ENCODE results near the gene RAD51B. TPM values are rescaled to one million over a fixed set of nuclear protein-coding genes. Genes with fewer than 3 reads are reported as not detected.

RAD51B gene
- total and polyA plus RNA-seq, 2 of the 13 experiments (the other 11 are each of a cell fraction or from before 2014, with no cell fraction given): 7.0 to 9.5 TPM

DNA sequence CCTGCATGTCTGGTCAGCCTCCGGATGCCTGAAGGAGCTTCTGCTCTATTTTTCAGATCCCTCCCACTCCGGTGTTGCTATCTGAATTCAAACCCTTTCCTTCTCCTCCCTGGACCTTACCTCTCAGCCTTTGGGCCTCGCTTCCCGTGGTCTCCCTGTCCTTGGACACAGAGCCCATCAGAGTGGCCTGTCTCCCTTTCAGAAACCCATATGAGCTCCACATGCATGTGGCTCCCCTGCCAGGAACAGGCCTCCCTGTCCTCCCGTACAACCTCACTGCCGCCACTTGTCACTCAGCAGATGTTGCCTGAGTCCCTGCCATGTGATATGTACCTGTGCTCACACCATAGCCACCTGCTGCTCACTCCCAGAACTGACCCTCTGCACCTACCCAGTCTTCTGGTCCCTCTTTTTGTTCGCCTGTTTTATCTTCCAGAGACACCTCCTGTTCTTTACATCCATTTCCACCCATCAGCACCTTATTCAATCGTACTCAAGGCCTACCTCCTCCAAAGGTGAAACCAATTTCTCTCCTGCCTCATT, 790.7 kb downstream of the RAD51B start (continued):
- TF ChIP-seq, protein P1, sequence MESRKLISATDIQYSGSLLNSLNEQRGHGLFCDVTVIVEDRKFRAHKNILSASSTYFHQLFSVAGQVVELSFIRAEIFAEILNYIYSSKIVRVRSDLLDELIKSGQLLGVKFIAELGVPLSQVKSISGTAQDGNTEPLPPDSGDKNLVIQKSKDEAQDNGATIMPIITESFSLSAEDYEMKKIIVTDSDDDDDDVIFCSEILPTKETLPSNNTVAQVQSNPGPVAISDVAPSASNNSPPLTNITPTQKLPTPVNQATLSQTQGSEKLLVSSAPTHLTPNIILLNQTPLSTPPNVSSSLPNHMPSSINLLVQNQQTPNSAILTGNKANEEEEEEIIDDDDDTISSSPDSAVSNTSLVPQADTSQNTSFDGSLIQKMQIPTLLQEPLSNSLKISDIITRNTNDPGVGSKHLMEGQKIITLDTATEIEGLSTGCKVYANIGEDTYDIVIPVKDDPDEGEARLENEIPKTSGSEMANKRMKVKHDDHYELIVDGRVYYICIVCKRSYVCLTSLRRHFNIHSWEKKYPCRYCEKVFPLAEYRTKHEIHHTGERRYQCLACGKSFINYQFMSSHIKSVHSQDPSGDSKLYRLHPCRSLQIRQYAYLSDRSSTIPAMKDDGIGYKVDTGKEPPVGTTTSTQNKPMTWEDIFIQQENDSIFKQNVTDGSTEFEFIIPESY (CRISPR knock-in tag; IDR thresholded peaks at IDR 0.05): peak; percentile 67; the same call in 1 of the 2 replicates
- TF ChIP-seq, protein P2, sequence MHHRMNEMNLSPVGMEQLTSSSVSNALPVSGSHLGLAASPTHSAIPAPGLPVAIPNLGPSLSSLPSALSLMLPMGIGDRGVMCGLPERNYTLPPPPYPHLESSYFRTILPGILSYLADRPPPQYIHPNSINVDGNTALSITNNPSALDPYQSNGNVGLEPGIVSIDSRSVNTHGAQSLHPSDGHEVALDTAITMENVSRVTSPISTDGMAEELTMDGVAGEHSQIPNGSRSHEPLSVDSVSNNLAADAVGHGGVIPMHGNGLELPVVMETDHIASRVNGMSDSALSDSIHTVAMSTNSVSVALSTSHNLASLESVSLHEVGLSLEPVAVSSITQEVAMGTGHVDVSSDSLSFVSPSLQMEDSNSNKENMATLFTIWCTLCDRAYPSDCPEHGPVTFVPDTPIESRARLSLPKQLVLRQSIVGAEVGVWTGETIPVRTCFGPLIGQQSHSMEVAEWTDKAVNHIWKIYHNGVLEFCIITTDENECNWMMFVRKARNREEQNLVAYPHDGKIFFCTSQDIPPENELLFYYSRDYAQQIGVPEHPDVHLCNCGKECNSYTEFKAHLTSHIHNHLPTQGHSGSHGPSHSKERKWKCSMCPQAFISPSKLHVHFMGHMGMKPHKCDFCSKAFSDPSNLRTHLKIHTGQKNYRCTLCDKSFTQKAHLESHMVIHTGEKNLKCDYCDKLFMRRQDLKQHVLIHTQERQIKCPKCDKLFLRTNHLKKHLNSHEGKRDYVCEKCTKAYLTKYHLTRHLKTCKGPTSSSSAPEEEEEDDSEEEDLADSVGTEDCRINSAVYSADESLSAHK (CRISPR knock-in tag; IDR thresholded peaks at IDR 0.05; ENCODE audit: borderline replicate concordance): no peak
- TF ChIP-seq ZNF3 (CRISPR knock-in tag; IDR thresholded peaks at IDR 0.05) (no peak), MED1 (CRISPR knock-in tag; IDR thresholded peaks at IDR 0.05) (no peak), SYNCRIP (IDR thresholded peaks at IDR 0.05; ENCODE audit: insufficient read depth, low read depth, low read length) (no peak)

DNA sequence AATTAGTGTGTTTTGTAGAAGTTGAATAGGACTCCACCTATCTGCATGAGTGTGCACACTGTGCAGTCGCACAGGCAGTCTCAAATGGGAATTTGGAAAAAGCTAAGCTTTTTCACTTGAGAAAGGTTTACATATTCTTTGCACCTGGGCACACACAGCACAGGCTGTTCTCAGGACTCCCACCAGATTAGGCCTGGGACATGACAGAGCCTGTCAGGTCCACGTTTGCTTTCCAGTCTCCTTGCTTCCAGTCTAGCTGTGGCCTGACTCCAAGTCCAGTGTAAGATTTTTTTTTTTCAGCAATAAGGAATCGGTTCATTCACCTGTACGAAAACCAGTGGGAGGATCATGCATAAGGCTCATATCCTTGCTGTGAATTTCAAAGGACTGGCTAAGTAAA, 792.0 kb downstream of the RAD51B start:
- CTCF ChIA-PET (ENCODE audit: low intra/inter-chr PET ratio, low total read pairs): no interaction called here
- H3K9me3 ChIP-seq (ENCODE audit: low read length): peaks cover 20% of the 10 kb centered on the region
- H3K4me3 ChIP-seq (replicated peaks in 1 of 3; ENCODE audit: insufficient read depth in 1 of 3, low read depth in 2 of 3, low read length in 3 of 3): no peak overlapping the region
- H4K20me1 ChIP-seq (ENCODE audit: insufficient read depth, low read length): no peaks in the 10 kb centered on the region
- DNase-seq (ENCODE audit: low spot score): no peak
- H3K4me2 ChIP-seq (ENCODE audit: low read depth, low read length): no peak overlapping the region
- TF ChIP-seq ZNF329 (CRISPR knock-in tag; IDR thresholded peaks at IDR 0.05; ENCODE audit: low read depth) (no peak), ZNF782 (CRISPR knock-in tag; IDR thresholded peaks at IDR 0.05; ENCODE audit: borderline replicate concordance) (no peak)
- peaks cover 57% of the 10 kb centered on the region for H3K4me1 ChIP-seq (ENCODE audit: insufficient read depth, low read length)
- H2AFZ ChIP-seq (ENCODE audit: low read length): no peak overlapping the region
- H3K27ac ChIP-seq (ENCODE audit: extremely low read length, insufficient read depth, low read length): no peak overlapping the region
- intact Hi-C loops (cut with micrococcal nuclease; ENCODE audit: unreplicated experiment) (no loop called here), in situ Hi-C loops (cut with HindIII; ENCODE audit: extremely low pct_ligation_motif_present, low pct_unique_long_range_greater_than_20kb) (no loop called here)
- no peak for ATAC-seq
- no peaks in the 10 kb centered on the region for H3K36me3 ChIP-seq (replicated peaks in 1 of 2; ENCODE audit: control insufficient read depth in 1 of 2, insufficient read depth in 2 of 2, low read length in 2 of 2)
- no peaks in the 10 kb centered on the region for H3K79me2 ChIP-seq (ENCODE audit: insufficient read depth, low read length)
- no TSS peak for BruUV-seq (replicated peaks)
- no peak for FAIRE-seq
- POLR2A ChIA-PET: interaction anchor here (0.8 kb wide), 1 partner anchor 13 kb away, joined by 3 read pairs; no protein-coding TSS in a partner anchor
- no peak overlapping the region for H3K9ac ChIP-seq (ENCODE audit: insufficient read depth, low read depth, low read length)
- 24% methylated on average over 4 of the region's 4 CpGs for WGBS (ENCODE audit: low lambda C conversion rate)
- no peaks in the 10 kb centered on the region for H3K27me3 ChIP-seq (ENCODE audit: control insufficient read depth in 1 of 2, insufficient read depth in 2 of 2, low read length in 2 of 2)

All from HepG2 (cell line).